GM19328 (cell line): ENCODE data around the gene SLC25A25.
"Not testable (repeated sequence)": the region's sequence is repeated elsewhere in the genome, so short reads cannot be mapped to it uniquely, and the experiment has no call there.

Source experiments
- ATAC-seq: cut with Tn5 transposase; IDR thresholded peaks from one replicate; pipeline ENCODE4 v1.9.1; 2021; ENCODE audit warnings: mild to moderate bottlenecking, moderate library complexity; ENCODE audit not compliant: unreplicated experiment

SLC25A25 gene

GRCh38 chr9:128051932-128052709, 15.9 kb upstream of the SLC25A25 start:
- no peak for ATAC-seq

- ATAC-seq: no peak
Measured at GRCh38 chr9:128053560-128053959, 14.5 kb upstream of the SLC25A25 start.

GRCh38 chr9:128054087-128054486, 13.9 kb upstream of the SLC25A25 start:
- ATAC-seq: no peak

GRCh38 chr9:128055344-128056040, 12.5 kb upstream of the SLC25A25 start:
- ATAC-seq: no peak

- ATAC-seq: no peak
Measured at GRCh38 chr9:128056086-128056485, 11.9 kb upstream of the SLC25A25 start.

GRCh38 chr9:128056887-128057723, 10.9 kb upstream of the SLC25A25 start:
- no peak for ATAC-seq

GRCh38 chr9:128057724-128058409, 10.2 kb upstream of the SLC25A25 start:
- ATAC-seq: no peak

GRCh38 chr9:128059365-128059983, 8.6 kb upstream of the SLC25A25 start:
- no peak for ATAC-seq

GRCh38 chr9:128061275-128061960, 6.6 kb upstream of the SLC25A25 start:
- ATAC-seq: no peak

GRCh38 chr9:128062279-128062678, 5.8 kb upstream of the SLC25A25 start:
- ATAC-seq: no peak

GRCh38 chr9:128062846-128063831, 4.9 kb upstream of the SLC25A25 start:
- ATAC-seq: no peak

GRCh38 chr9:128065907-128066712, 1.9 kb upstream of the SLC25A25 start:
- ATAC-seq: no peak

- peak; percentile 42 for ATAC-seq
Measured at GRCh38 chr9:128066713-128067644, 1.1 kb upstream of the SLC25A25 start, which contains the start of gene NAIF1. NAIF1 (minus strand) TSS chr9:128067320; CDS start chr9:128067101, 219 bp downstream.

- no peak for ATAC-seq
Measured at GRCh38 chr9:128068386-128069205, 564 bp downstream of the SLC25A25 start.

GRCh38 chr9:128070874-128071273, 2.8 kb downstream of the SLC25A25 start:
- no peak for ATAC-seq

- ATAC-seq: not testable (repeated sequence)
Measured at GRCh38 chr9:128071475-128071874, 3.4 kb downstream of the SLC25A25 start.
